Activated CD4-positive, alpha-beta T cell treated with anti-CD3 and anti-CD28 coated beads, Interleukin-2, amount 10 ng/mL, durations not matched to agents 7 days and 5 days (primary cell): ENCODE measurements around the gene CBX2. TPM values are rescaled to one million over a fixed set of nuclear protein-coding genes. Genes with fewer than 3 reads are reported as not detected.

ENCODE experiments used
- CTCF ChIA-PET: fragments of 350-600 bp; sonication (Branson Sonifier 250); formaldehyde crosslinking; loops from one replicate; lab custom pipeline; 2021; ENCODE audit warnings: antibody characterized with exemption; lab: Charles Lee
- POLR2A ChIA-PET: fragments of 350-600 bp; sonication (Branson Sonifier 250); formaldehyde crosslinking; loops from one replicate; lab custom pipeline; 2021; ENCODE audit warnings: antibody characterized with exemption; lab: Charles Lee
- DNase-seq: peaks from one replicate; pipeline ENCODE4 v3.0.0-alpha.2; 2020
- H3K27ac Mint-ChIP-seq: one replicate; pipeline ENCODE4 v1.8.0; 2021; ENCODE audit warnings: mild to moderate bottlenecking, moderate library complexity, mixed read lengths
- H3K27me3 Mint-ChIP-seq: one replicate; pipeline ENCODE4 v1.8.0; 2021; ENCODE audit warnings: mixed read lengths
- H3K36me3 Mint-ChIP-seq: one replicate; pipeline ENCODE4 v1.8.0; 2021; ENCODE audit warnings: low read depth, mixed read lengths
- H3K4me1 Mint-ChIP-seq: one replicate; pipeline ENCODE4 v1.8.0; 2021; ENCODE audit warnings: mixed read lengths
- H3K4me3 Mint-ChIP-seq: one replicate; pipeline ENCODE4 v1.8.0; 2021; ENCODE audit warnings: mild to moderate bottlenecking, moderate library complexity, mixed read lengths
- H3K9me3 Mint-ChIP-seq: one replicate; pipeline ENCODE4 v1.8.0; 2021; ENCODE audit warnings: mixed read lengths
- total RNA-seq, 2 experiments: library from RNA; stranded (reverse); gene quantifications; one replicate each; pipeline ENCODE4 v1.2.3, GENCODE V29; 2021

Gene CBX2
- total RNA-seq, 2 experiments from 2014 or later: 4.6 to 5.5 TPM

- Mint-ChIP-seq H3K9me3 (no peaks in the 10 kb centered on the region), H3K27me3 (peaks cover 23% of the 10 kb centered on the region), H3K4me1 (peaks cover 37% of the 10 kb centered on the region), H3K4me3 (peak overlapping the region; percentile 91), H3K27ac (peak overlapping the region; percentile 94), H3K36me3 (peaks cover 30% of the 10 kb centered on the region)
- CTCF ChIA-PET: interaction anchor here (0.6 to 1.8 kb wide), 5 partner anchors 19 to 659 kb away, joined by 3 to 4 read pairs (median 3); no protein-coding TSS in a partner anchor
- POLR2A ChIA-PET: no interaction called here
- peak; percentile 62 for DNase-seq
Observed at GRCh38 chr17:79836972-79837887, 59.3 kb downstream of the CBX2 start.

Other genes starting within 250 kb of the CBX2 start
- not detected for gene RBFOX3, start 167.1 kb upstream of the CBX2 start, total RNA-seq
- gene ENPP7, start 47.2 kb upstream of the CBX2 start, total RNA-seq: not detected
- gene CBX8, start 18.9 kb downstream of the CBX2 start, total RNA-seq: 1 to 10 TPM; 4.3 to 6.4 TPM
- 10 to 100 TPM; 35.0 TPM for gene CBX4, start 61.3 kb downstream of the CBX2 start, total RNA-seq